A673 (cell line): ENCODE data around the gene ZFAND2B. TPM values are rescaled to one million over a fixed set of nuclear protein-coding genes. Genes with fewer than 3 reads are reported as not detected.

ENCODE experiments used
- BruUV-seq: library from RNA; stranded (reverse); fragments of 400-500 nt; replicated peaks from 2 replicates; lab custom pipeline; 2021; lab: Mats Ljungman, UMichigan
- CTCF ChIA-PET: fragments of 300-600 bp; sonication (Branson Sonifier 250); formaldehyde crosslinking; loops from one replicate; lab custom pipeline; 2022; ENCODE audit warnings: antibody characterized with exemption; lab: Charles Lee
- POLR2A ChIA-PET: fragments of 300-600 bp; sonication (Branson Sonifier 250); formaldehyde crosslinking; loops from one replicate; lab custom pipeline; 2022; ENCODE audit warnings: antibody characterized with exemption; ENCODE audit not compliant: low non-redundant PET; lab: Charles Lee
- DNase-seq: peaks from one replicate; pipeline ENCODE4 v3.0.0-alpha.2; 2015; ENCODE audit warnings: low spot score
- H3K27ac ChIP-seq: fragments of 200-600 bp; sonication (generic); 2 replicates; pipeline ENCODE4 v1.5.1; 2016; ENCODE audit warnings: mixed run types, low read depth, mild to moderate bottlenecking, mixed read lengths, antibody characterized with exemption, low read length; ENCODE audit not compliant: poor library complexity, severe bottlenecking
- H3K27me3 ChIP-seq: fragments of 200-600 bp; sonication (generic); replicated peaks from 2 replicates; pipeline ENCODE4 v1.6.1; 2017; ENCODE audit warnings: mixed run types, low read depth, mild to moderate bottlenecking, mixed read lengths, antibody characterized with exemption, low read length; ENCODE audit not compliant: insufficient read depth, poor library complexity
- H3K36me3 ChIP-seq: fragments of 200-600 bp; sonication (generic); 2 replicates; pipeline ENCODE4 v1.6.1; 2016; ENCODE audit warnings: mixed run types, mild to moderate bottlenecking, mixed read lengths, antibody characterized with exemption, low read length; ENCODE audit not compliant: insufficient read depth, poor library complexity, severe bottlenecking
- H3K4me1 ChIP-seq: fragments of 200-600 bp; sonication (generic); 2 replicates; pipeline ENCODE4 v1.6.1; 2017; ENCODE audit warnings: mixed run types, mild to moderate bottlenecking, mixed read lengths, antibody characterized with exemption, low read length; ENCODE audit not compliant: insufficient read depth, poor library complexity, severe bottlenecking
- H3K4me3 ChIP-seq: fragments of 200-600 bp; sonication (generic); 2 replicates; pipeline ENCODE4 v1.5.1; 2016; ENCODE audit warnings: low read depth, mixed run types, mild to moderate bottlenecking, mixed read lengths, low read length; ENCODE audit not compliant: poor library complexity, severe bottlenecking
- H3K9me3 ChIP-seq: fragments of 200-600 bp; sonication (generic); 2 replicates; pipeline ENCODE4 v1.6.1; 2016; ENCODE audit warnings: mixed run types, low read depth, mild to moderate bottlenecking, mixed read lengths, antibody characterized with exemption, low read length; ENCODE audit not compliant: poor library complexity, severe bottlenecking
- EZH2 ChIP-seq: fragments of 200-600 bp; sonication (generic); IDR thresholded peaks from 2 replicates; pipeline ENCODE4 v1.6.1; 2017; ENCODE audit warnings: borderline replicate concordance, low read depth, mild to moderate bottlenecking, mixed read lengths, antibody characterized with exemption, low read length; ENCODE audit not compliant: poor library complexity, severe bottlenecking
- intact Hi-C: fragments of 100-400 bp; cut with micrococcal nuclease; formaldehyde crosslinking; loops from one replicate; pipeline ENCODE4 v1.10.0; 2022; ENCODE audit not compliant: unreplicated experiment
- total RNA-seq: library from RNA; stranded (reverse); gene quantifications from 2 replicates; pipeline ENCODE4 v1.2.3, GENCODE V29; 2021
- TF ChIP-seq, protein P1 (sequence below): fragments of 300-800, 200-600 bp; sonication (generic); conservative IDR thresholded peaks from 2 replicates; pipeline ENCODE4 v1.5.1; 2017; ENCODE audit warnings: low read depth, mild to moderate bottlenecking, antibody characterized with exemption, low read length, moderate library complexity, mixed read lengths

The ZFAND2B gene
- total RNA-seq, 1 experiment from 2014 or later, result 20.0 TPM

DNA sequence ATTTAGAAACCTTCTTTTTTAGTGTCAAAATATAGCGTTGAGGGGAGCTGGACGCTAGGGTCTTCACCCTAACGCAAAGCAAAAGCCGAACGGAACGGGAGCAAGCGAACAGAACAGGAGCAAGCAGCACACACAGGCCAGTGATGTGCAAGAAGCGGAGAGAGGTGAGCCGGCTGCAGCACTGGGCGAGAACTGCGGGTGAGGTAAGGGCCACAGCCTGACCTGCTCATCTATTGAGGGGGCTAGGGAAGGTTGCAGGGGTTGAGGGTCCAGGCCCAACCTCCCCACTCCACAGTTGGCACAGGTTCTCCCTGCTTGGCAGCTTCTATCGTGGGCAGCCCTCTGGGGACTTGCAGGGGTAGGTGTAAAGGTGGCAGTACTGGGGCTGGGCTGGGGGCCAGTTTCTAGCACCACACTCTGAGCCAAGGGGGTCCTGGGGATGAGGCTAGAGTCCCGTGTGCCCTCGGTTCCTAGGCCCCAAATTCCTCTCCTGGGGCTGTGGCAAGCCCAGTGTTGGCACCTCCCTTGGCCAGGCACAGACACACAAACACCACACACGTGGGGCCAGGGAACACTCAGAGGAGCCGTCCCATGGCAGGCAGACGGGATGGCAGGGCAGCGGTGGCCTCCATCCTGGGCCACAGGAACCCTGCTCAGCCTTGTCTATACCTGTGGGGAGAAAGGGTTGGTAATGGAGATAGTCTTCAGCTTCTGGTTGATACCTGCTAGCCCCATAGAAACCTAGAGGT is 13.4 kb downstream of the ZFAND2B start:
- H3K36me3 ChIP-seq, result peaks cover 66% of the 10 kb centered on the region
- no peak overlapping the region for H3K4me3 ChIP-seq
- no peak overlapping the region for H3K27ac ChIP-seq
- DNase-seq, result no peak
- no peaks in the 10 kb centered on the region for H3K27me3 ChIP-seq
- ChIA-PET CTCF (no interaction called here), POLR2A (no interaction called here)
- no TSS peak for BruUV-seq
- TF ChIP-seq, protein P1, sequence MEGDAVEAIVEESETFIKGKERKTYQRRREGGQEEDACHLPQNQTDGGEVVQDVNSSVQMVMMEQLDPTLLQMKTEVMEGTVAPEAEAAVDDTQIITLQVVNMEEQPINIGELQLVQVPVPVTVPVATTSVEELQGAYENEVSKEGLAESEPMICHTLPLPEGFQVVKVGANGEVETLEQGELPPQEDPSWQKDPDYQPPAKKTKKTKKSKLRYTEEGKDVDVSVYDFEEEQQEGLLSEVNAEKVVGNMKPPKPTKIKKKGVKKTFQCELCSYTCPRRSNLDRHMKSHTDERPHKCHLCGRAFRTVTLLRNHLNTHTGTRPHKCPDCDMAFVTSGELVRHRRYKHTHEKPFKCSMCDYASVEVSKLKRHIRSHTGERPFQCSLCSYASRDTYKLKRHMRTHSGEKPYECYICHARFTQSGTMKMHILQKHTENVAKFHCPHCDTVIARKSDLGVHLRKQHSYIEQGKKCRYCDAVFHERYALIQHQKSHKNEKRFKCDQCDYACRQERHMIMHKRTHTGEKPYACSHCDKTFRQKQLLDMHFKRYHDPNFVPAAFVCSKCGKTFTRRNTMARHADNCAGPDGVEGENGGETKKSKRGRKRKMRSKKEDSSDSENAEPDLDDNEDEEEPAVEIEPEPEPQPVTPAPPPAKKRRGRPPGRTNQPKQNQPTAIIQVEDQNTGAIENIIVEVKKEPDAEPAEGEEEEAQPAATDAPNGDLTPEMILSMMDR, result no peak
- H3K4me1 ChIP-seq, result peaks cover 23% of the 10 kb centered on the region
- no peaks in the 10 kb centered on the region for H3K9me3 ChIP-seq
- intact Hi-C loops, result loop anchor here (5.0 kb wide), 1 partner anchor 43 kb away; the partner anchor contains the start of genes CNPPD1 and RETREG2

- POLR2A ChIA-PET, result no interaction called here
- peaks cover 23% of the 10 kb centered on the region for H3K4me1 ChIP-seq
- H3K36me3 ChIP-seq, result peaks cover 64% of the 10 kb centered on the region
These were observed 14.2 kb downstream of the ZFAND2B start for GRCh38 chr2:219220652-219221402.

GRCh38 chr2:219221957-219222518 is 15.5 kb downstream of the ZFAND2B start:
- H3K36me3 ChIP-seq, result peaks cover 55% of the 10 kb centered on the region
- CTCF ChIA-PET, result no interaction called here

More at GRCh38 chr2:219220652-219221402, 14.2 kb downstream of the ZFAND2B start:
- H3K27me3 ChIP-seq, result no peaks in the 10 kb centered on the region
- BruUV-seq, result no TSS peak
- TF ChIP-seq EZH2, result no peak
- TF ChIP-seq, protein P1, result no peak
- peak overlapping the region; percentile 30 for H3K27ac ChIP-seq
- H3K9me3 ChIP-seq, result no peaks in the 10 kb centered on the region
- no peak for DNase-seq
- H3K4me3 ChIP-seq, result no peak overlapping the region
- intact Hi-C loops, result no loop called here
- CTCF ChIA-PET, result no interaction called here

More at GRCh38 chr2:219221957-219222518, 15.5 kb downstream of the ZFAND2B start:
- Histone ChIP-seq H3K27ac (peak overlapping the region; percentile 42), H3K27me3 (no peaks in the 10 kb centered on the region), H3K9me3 (no peaks in the 10 kb centered on the region), H3K4me3 (no peak overlapping the region), H3K4me1 (peaks cover 13% of the 10 kb centered on the region)
- POLR2A ChIA-PET, result no interaction called here
- intact Hi-C loops, result no loop called here
- no peak for DNase-seq
- no TSS peak for BruUV-seq
- TF ChIP-seq EZH2, result no peak
- TF ChIP-seq, protein P1, result no peak
